Testis (tissue), 2 donors: Measurements from ENCODE around the gene CCS.

Experiments used
- CTCF ChIP-seq, 3 experiments: fragments of 450-650 bp in 2 of 3; fragments of 200-600 bp in 1 of 3; sonication (generic) in 1 of 3; IDR thresholded peaks; one replicate each; pipeline ENCODE4 v1.5.1; 2016 to 2019; ENCODE audit warnings: antibody characterized with exemption in 3 of 3, mild to moderate bottlenecking in 2 of 3, moderate library complexity in 1 of 3
- POLR2A ChIP-seq: fragments of 450-650 bp; IDR thresholded peaks from one replicate; pipeline ENCODE4 v1.6.1; 2017; ENCODE audit warnings: antibody characterized with exemption, mild to moderate bottlenecking, moderate library complexity

- no peak for TF ChIP-seq POLR2A
- TF ChIP-seq CTCF (IDR thresholded peaks at IDR 0.05) = no peak
Observed at GRCh38 chr11:66626926-66627325, 33.9 kb downstream of the CCS start.
